ENCODE measurements around the gene PRPF6. TPM values are rescaled to one million over a fixed set of nuclear protein-coding genes. Genes with fewer than 3 reads are reported as not detected.
A peak's percentile ranks its signal among the peaks of the same experiment; 100 is the strongest.

Gene PRPF6
- total and polyA plus RNA-seq, 2 of the 13 experiments (the other 11 are each of a cell fraction or from before 2014, with no cell fraction given): 63.7 to 101 TPM

DNA sequence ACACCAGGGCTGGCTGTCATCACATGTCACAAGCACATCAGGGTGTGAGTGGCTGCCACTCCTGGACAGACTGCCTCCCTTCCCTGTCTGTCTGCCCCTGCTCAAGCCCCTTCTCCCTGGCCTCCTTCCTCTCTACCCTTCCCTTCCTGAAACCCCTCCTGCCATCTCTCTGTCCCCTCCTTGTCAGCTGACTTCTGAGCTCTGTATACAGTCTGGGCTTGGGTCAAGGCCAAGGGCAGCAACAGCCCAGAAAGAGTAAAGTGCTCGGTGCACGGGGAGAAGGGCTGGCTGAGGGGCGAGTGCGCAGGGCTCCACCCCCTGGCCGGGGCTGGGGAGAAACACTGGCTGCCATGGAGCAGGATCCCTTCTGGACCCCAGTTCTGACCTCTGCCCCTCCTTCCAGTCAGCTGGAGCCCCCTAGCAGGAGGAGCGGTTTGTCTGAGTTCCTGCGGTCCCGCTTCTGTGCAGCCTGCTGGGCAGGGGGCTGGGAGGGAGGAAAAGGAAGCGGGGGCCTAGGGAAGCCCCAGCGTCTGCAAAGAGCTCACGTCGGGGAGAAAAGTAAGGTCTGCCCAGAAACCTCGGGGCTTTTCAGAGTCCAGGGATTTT is 101.3 kb downstream of the PRPF6 start (continued):
- no peak for TF ChIP-seq POLR2G (IDR thresholded peaks at IDR 0.05; ENCODE audit: low read depth, low read length)
- TF ChIP-seq ATF7 (IDR thresholded peaks at IDR 0.05): no peak
- TF ChIP-seq ATF7 (CRISPR knock-in tag; IDR thresholded peaks at IDR 0.05): no peak
- TF ChIP-seq, protein P1, sequence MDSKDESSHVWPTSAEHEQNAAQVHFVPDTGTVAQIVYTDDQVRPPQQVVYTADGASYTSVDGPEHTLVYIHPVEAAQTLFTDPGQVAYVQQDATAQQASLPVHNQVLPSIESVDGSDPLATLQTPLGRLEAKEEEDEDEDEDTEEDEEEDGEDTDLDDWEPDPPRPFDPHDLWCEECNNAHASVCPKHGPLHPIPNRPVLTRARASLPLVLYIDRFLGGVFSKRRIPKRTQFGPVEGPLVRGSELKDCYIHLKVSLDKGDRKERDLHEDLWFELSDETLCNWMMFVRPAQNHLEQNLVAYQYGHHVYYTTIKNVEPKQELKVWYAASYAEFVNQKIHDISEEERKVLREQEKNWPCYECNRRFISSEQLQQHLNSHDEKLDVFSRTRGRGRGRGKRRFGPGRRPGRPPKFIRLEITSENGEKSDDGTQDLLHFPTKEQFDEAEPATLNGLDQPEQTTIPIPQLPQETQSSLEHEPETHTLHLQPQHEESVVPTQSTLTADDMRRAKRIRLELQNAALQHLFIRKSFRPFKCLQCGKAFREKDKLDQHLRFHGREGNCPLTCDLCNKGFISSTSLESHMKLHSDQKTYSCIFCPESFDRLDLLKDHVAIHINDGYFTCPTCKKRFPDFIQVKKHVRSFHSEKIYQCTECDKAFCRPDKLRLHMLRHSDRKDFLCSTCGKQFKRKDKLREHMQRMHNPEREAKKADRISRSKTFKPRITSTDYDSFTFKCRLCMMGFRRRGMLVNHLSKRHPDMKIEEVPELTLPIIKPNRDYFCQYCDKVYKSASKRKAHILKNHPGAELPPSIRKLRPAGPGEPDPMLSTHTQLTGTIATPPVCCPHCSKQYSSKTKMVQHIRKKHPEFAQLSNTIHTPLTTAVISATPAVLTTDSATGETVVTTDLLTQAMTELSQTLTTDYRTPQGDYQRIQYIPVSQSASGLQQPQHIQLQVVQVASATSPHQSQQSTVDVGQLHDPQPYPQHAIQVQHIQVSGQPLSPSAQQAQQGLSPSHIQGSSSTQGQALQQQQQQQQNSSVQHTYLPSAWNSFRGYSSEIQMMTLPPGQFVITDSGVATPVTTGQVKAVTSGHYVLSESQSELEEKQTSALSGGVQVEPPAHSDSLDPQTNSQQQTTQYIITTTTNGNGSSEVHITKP (CRISPR knock-in tag; IDR thresholded peaks at IDR 0.05; ENCODE audit: low read depth): no peak
- TF ChIP-seq, protein P2, sequence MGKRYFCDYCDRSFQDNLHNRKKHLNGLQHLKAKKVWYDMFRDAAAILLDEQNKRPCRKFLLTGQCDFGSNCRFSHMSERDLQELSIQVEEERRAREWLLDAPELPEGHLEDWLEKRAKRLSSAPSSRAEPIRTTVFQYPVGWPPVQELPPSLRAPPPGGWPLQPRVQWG (CRISPR knock-in tag; IDR thresholded peaks at IDR 0.05; ENCODE audit: borderline replicate concordance, low read depth): no peak
- TF ChIP-seq NR3C1 (CRISPR knock-in tag; IDR thresholded peaks at IDR 0.05): 0 out of 2 replicates have a peak, but pooled peaks have one; percentile 16
- TF ChIP-seq ARNTL (CRISPR knock-in tag; IDR thresholded peaks at IDR 0.05): peak; percentile 59; the same call in 1 of the 2 replicates
- TF ChIP-seq ZSCAN21 (CRISPR knock-in tag; IDR thresholded peaks at IDR 0.05; ENCODE audit: borderline replicate concordance): no peak
- no peak for TF ChIP-seq AGO2 (optimal IDR thresholded peaks at IDR 0.05; ENCODE audit: low read depth, low read length)
- no peak for TF ChIP-seq CCAR2 (optimal IDR thresholded peaks at IDR 0.05; ENCODE audit: low read depth, low read length)
- TF ChIP-seq, protein P3, sequence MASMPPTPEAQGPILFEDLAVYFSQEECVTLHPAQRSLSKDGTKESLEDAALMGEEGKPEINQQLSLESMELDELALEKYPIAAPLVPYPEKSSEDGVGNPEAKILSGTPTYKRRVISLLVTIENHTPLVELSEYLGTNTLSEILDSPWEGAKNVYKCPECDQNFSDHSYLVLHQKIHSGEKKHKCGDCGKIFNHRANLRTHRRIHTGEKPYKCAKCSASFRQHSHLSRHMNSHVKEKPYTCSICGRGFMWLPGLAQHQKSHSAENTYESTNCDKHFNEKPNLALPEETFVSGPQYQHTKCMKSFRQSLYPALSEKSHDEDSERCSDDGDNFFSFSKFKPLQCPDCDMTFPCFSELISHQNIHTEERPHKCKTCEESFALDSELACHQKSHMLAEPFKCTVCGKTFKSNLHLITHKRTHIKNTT (CRISPR knock-in tag; IDR thresholded peaks at IDR 0.05): no peak
- no peak for TF ChIP-seq ZC3H4 (CRISPR knock-in tag; IDR thresholded peaks at IDR 0.05; ENCODE audit: borderline replicate concordance)
- peak; percentile 40; the same call in 1 of the 2 replicates for TF ChIP-seq MED13 (CRISPR knock-in tag; IDR thresholded peaks at IDR 0.05)
- TF ChIP-seq CBX2 (IDR thresholded peaks at IDR 0.05; ENCODE audit: low read depth, low read length): no peak
- no peak for TF ChIP-seq CBX2 (CRISPR knock-in tag; IDR thresholded peaks at IDR 0.05; ENCODE audit: low read depth)
- TF ChIP-seq SRSF4 (IDR thresholded peaks at IDR 0.05; ENCODE audit: low read depth, low read length, poor library complexity, severe bottlenecking): no peak
- TF ChIP-seq, protein P4, sequence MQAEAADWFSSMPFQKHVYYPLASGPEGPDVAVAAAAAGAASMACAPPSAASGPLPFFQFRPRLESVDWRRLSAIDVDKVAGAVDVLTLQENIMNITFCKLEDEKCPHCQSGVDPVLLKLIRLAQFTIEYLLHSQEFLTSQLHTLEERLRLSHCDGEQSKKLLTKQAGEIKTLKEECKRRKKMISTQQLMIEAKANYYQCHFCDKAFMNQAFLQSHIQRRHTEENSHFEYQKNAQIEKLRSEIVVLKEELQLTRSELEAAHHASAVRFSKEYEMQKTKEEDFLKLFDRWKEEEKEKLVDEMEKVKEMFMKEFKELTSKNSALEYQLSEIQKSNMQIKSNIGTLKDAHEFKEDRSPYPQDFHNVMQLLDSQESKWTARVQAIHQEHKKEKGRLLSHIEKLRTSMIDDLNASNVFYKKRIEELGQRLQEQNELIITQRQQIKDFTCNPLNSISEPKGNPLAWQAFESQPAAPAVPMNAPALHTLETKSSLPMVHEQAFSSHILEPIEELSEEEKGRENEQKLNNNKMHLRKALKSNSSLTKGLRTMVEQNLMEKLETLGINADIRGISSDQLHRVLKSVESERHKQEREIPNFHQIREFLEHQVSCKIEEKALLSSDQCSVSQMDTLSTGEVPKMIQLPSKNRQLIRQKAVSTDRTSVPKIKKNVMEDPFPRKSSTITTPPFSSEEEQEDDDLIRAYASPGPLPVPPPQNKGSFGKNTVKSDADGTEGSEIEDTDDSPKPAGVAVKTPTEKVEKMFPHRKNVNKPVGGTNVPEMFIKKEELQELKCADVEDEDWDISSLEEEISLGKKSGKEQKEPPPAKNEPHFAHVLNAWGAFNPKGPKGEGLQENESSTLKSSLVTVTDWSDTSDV (CRISPR knock-in tag; IDR thresholded peaks at IDR 0.05): no peak
- TF ChIP-seq ZNF724P (CRISPR knock-in tag; IDR thresholded peaks at IDR 0.05; ENCODE audit: borderline replicate concordance): no peak
- TF ChIP-seq NFYC (CRISPR knock-in tag; IDR thresholded peaks at IDR 0.05): no peak
- TF ChIP-seq ZNF788 (CRISPR knock-in tag; IDR thresholded peaks at IDR 0.05; ENCODE audit: borderline replicate concordance): 0 out of 2 replicates have a peak, but pooled peaks have one; percentile 14
- TF ChIP-seq, protein P5, sequence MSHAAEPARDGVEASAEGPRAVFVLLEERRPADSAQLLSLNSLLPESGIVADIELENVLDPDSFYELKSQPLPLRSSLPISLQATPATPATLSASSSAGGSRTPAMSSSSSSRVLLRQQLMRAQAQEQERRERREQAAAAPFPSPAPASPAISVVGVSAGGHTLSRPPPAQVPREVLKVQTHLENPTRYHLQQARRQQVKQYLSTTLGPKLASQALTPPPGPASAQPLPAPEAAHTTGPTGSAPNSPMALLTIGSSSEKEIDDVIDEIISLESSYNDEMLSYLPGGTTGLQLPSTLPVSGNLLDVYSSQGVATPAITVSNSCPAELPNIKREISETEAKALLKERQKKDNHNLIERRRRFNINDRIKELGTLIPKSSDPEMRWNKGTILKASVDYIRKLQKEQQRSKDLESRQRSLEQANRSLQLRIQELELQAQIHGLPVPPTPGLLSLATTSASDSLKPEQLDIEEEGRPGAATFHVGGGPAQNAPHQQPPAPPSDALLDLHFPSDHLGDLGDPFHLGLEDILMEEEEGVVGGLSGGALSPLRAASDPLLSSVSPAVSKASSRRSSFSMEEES (CRISPR knock-in tag; IDR thresholded peaks at IDR 0.05): peak; percentile 86; the same call in 1 of the 2 replicates

All from HepG2 (cell line).